ENCODE measurements around the gene ATRNL1. TPM values are rescaled to one million over a fixed set of nuclear protein-coding genes. Genes with fewer than 3 reads are reported as not detected.
A peak's percentile ranks its signal among the peaks of the same experiment; 100 is the strongest.

ATRNL1 gene
- total RNA-seq, 1 experiment from 2014 or later, result 1.3 TPM

GRCh38 chr10:115903207-115903606 lies 810.0 kb downstream of the ATRNL1 start:
- DNase-seq (ENCODE audit: low read depth, low spot score), result no peak
- Histone ChIP-seq H3K4me3 (replicated peaks in 1 of 2; ENCODE audit: low read depth in 1 of 2, low read length in 2 of 2) (no peak overlapping the region), H3K4me1 (ENCODE audit: control insufficient read depth in 1 of 2, insufficient read depth in 2 of 2, low read length in 2 of 2) (no peaks in the 10 kb centered on the region), H4K20me1 (ENCODE audit: insufficient read depth) (no peaks in the 10 kb centered on the region), H3K27me3 (ENCODE audit: insufficient read depth, low read length) (peaks cover 22% of the 10 kb centered on the region; the same call in 1 of the 2 replicates), H3K79me2 (ENCODE audit: insufficient read depth, low read length) (no peaks in the 10 kb centered on the region), H3K27ac (ENCODE audit: low read depth, low read length) (no peak overlapping the region), H3K4me2 (ENCODE audit: low read length) (no peak overlapping the region), H2AFZ (ENCODE audit: low read depth, low read length, poor library complexity, severe bottlenecking) (no peak overlapping the region), H3K9ac (ENCODE audit: low read length) (no peak overlapping the region), H3K9me2 (ENCODE audit: insufficient read depth) (no peaks in the 10 kb centered on the region), H3K9me3 (ENCODE audit: control insufficient read depth in 1 of 2, insufficient read depth in 1 of 2, low read depth in 1 of 2, low read length in 2 of 2) (no peaks in the 10 kb centered on the region), H3K36me3 (ENCODE audit: control insufficient read depth in 1 of 2, insufficient read depth in 2 of 2, low read length in 2 of 2) (no peaks in the 10 kb centered on the region)
- ChIA-PET RAD21 (ENCODE audit: low non-redundant PET in 1 of 2, low total read pairs in 2 of 2, uncharacterized antibody in 2 of 2, unreplicated experiment in 2 of 2) (no interaction called here), POLR2A (no interaction called here), CTCF (no interaction called here)
- intact Hi-C loops (cut with micrococcal nuclease), result no loop called here
- no peak for ATAC-seq
- no peak for TF ChIP-seq ZFX (IDR thresholded peaks at IDR 0.05)
- TF ChIP-seq CBX3 (IDR thresholded peaks at IDR 0.05; ENCODE audit: low read depth), result no peak
- no peak for TF ChIP-seq SIN3A (IDR thresholded peaks at IDR 0.05; ENCODE audit: low read depth)
- TF ChIP-seq TCF7L2 (IDR thresholded peaks at IDR 0.05; ENCODE audit: borderline replicate concordance, extremely low read depth, insufficient read depth, insufficient read length), result no peak
- no peak for TF ChIP-seq ELF1 (IDR thresholded peaks at IDR 0.05; ENCODE audit: borderline replicate concordance, low read depth)
- TF ChIP-seq FOSL1 (IDR thresholded peaks at IDR 0.05; ENCODE audit: low read depth), result no peak
- TF ChIP-seq POLR2A (IDR thresholded peaks at IDR 0.05; ENCODE audit: borderline replicate concordance, extremely low read depth, insufficient read depth, insufficient read length), result no peak
- TF ChIP-seq EZH2phosphoT487 (IDR thresholded peaks at IDR 0.05; ENCODE audit: borderline replicate concordance), result no peak
- no peak for TF ChIP-seq ZBTB33 (IDR thresholded peaks at IDR 0.05; ENCODE audit: extremely low read depth, insufficient replicate concordance, low read length)
- BruUV-seq (replicated peaks), result no TSS peak

GRCh38 chr10:115903845-115904244 lies 810.7 kb downstream of the ATRNL1 start:
- Histone ChIP-seq H3K27ac (ENCODE audit: low read depth, low read length) (no peak overlapping the region), H3K4me3 (replicated peaks in 1 of 2; ENCODE audit: low read depth in 1 of 2, low read length in 2 of 2) (no peak overlapping the region), H3K4me1 (ENCODE audit: control insufficient read depth in 1 of 2, insufficient read depth in 2 of 2, low read length in 2 of 2) (no peaks in the 10 kb centered on the region), H3K36me3 (ENCODE audit: control insufficient read depth in 1 of 2, insufficient read depth in 2 of 2, low read length in 2 of 2) (no peaks in the 10 kb centered on the region), H3K79me2 (ENCODE audit: insufficient read depth, low read length) (no peaks in the 10 kb centered on the region), H3K4me2 (ENCODE audit: low read length) (no peak overlapping the region), H2AFZ (ENCODE audit: low read depth, low read length, poor library complexity, severe bottlenecking) (no peak overlapping the region), H3K9me2 (ENCODE audit: insufficient read depth) (no peaks in the 10 kb centered on the region), H4K20me1 (ENCODE audit: insufficient read depth) (no peaks in the 10 kb centered on the region), H3K9me3 (ENCODE audit: control insufficient read depth in 1 of 2, insufficient read depth in 1 of 2, low read depth in 1 of 2, low read length in 2 of 2) (no peaks in the 10 kb centered on the region), H3K9ac (ENCODE audit: low read length) (no peak overlapping the region), H3K27me3 (ENCODE audit: insufficient read depth, low read length) (peaks cover 29% of the 10 kb centered on the region; the same call in 1 of the 2 replicates)
- TF ChIP-seq ATF3 (IDR thresholded peaks at IDR 0.05) (no peak), YY1 (IDR thresholded peaks at IDR 0.05; ENCODE audit: extremely low read depth, insufficient replicate concordance, low read depth, low read length) (no peak), RAD21 (IDR thresholded peaks at IDR 0.05; ENCODE audit: low read depth) (no peak), SP1 (IDR thresholded peaks at IDR 0.05; ENCODE audit: low read depth) (no peak), ZFX (IDR thresholded peaks at IDR 0.05) (no peak), CTCF (IDR thresholded peaks at IDR 0.05 in 2 of 3, conservative IDR thresholded peaks at IDR 0.05 in 1 of 3; ENCODE audit: borderline replicate concordance in 1 of 3, insufficient read depth in 1 of 3, low read depth in 2 of 3, low read length in 2 of 3) (no peak), FOSL1 (IDR thresholded peaks at IDR 0.05; ENCODE audit: low read depth) (no peak), EZH2phosphoT487 (IDR thresholded peaks at IDR 0.05; ENCODE audit: borderline replicate concordance) (no peak), ZNF274 (IDR thresholded peaks at IDR 0.05; ENCODE audit: low read depth, low read length) (no peak), POLR2AphosphoS5 (IDR thresholded peaks at IDR 0.05; ENCODE audit: low read depth, low read length) (no peak)
- ChIA-PET POLR2A (no interaction called here), CTCF (no interaction called here), RAD21 (ENCODE audit: low non-redundant PET in 1 of 2, low total read pairs in 2 of 2, uncharacterized antibody in 2 of 2, unreplicated experiment in 2 of 2) (no interaction called here)
- intact Hi-C loops (cut with micrococcal nuclease), result no loop called here
- DNase-seq (ENCODE audit: low read depth, low spot score) (no peak), ATAC-seq (peak; percentile 27)
- no TSS peak for BruUV-seq (replicated peaks)
